GM12878 (cell line): ENCODE results near the gene NXN. TPM values are rescaled to one million over a fixed set of nuclear protein-coding genes. Genes with fewer than 3 reads are reported as not detected.

ENCODE experiments used
- ATAC-seq: fragments of 200-7000 bp; cut with Tn5 transposase; 3 replicates; pipeline ENCODE4 v1.9.1; 2020; ENCODE audit warnings: mild to moderate bottlenecking, moderate library complexity
- BruUV-seq: library from RNA; stranded (reverse); fragments of 400-500 nt; replicated peaks from 2 replicates; lab custom pipeline; 2021; lab: Mats Ljungman, UMichigan
- CTCF ChIA-PET: fragments of 300-600 bp; sonication (Branson Sonifier 250); formaldehyde crosslinking; extraction: SDS; loops from one replicate; lab custom pipeline; 2021; ENCODE audit warnings: inconsistent platforms; lab: Yijun Ruan, JAX
- POLR2A ChIA-PET: fragments of 350-600 bp; formaldehyde crosslinking; extraction: SDS; loops from one replicate; lab custom pipeline; 2021; ENCODE audit warnings: inconsistent platforms; lab: Charles Lee
- RAD21 ChIA-PET: fragments of 300-600 bp; sonication (Branson Sonifier 250); formaldehyde crosslinking; loops from one replicate; lab custom pipeline; 2023; ENCODE audit warnings: antibody characterized with exemption; ENCODE audit not compliant: unreplicated experiment; lab: Charles Lee
- SMC1A ChIA-PET: fragments of 300-600 bp; sonication (Branson Sonifier 250); formaldehyde crosslinking; loops from one replicate; lab custom pipeline; 2023; ENCODE audit not compliant: unreplicated experiment, uncharacterized antibody; lab: Charles Lee
- DNase-seq: peaks from one replicate; pipeline ENCODE4 v3.0.0-alpha.2; 2011; ENCODE audit warnings: low read depth, low spot score
- FAIRE-seq: peaks from 3 replicates; lab custom pipeline; 2011; peaks lifted over from hg19 to GRCh38; lab: Jason Lieb, UNC
- H2AFZ ChIP-seq: 2 replicates; pipeline ENCODE4 v1.6.0; 2011; ENCODE audit warnings: low read depth, low read length, control low read depth; ENCODE audit not compliant: control insufficient read depth
- H3K27ac ChIP-seq: 2 replicates; pipeline ENCODE4 v1.5.1; 2011; ENCODE audit warnings: control low read depth; ENCODE audit not compliant: control insufficient read depth, insufficient read depth
- H3K27me3 ChIP-seq, 2 experiments: replicated peaks in 1 of 2; 2 replicates each; pipeline versions ENCODE4 v1.6.0 to v1.6.1; 2011; ENCODE audit warnings: low read length in 1 of 2; ENCODE audit not compliant: control insufficient read depth in 2 of 2, insufficient read depth in 2 of 2
- H3K36me3 ChIP-seq, 2 experiments: 2 replicates each; pipeline ENCODE4 v1.5.1; 2011; ENCODE audit warnings: low read length in 1 of 2; ENCODE audit not compliant: control insufficient read depth in 2 of 2, insufficient read depth in 2 of 2
- H3K4me1 ChIP-seq: 2 replicates; pipeline ENCODE4 v1.6.1; 2011; ENCODE audit warnings: mild to moderate bottlenecking, low read length, moderate library complexity, mixed read lengths; ENCODE audit not compliant: control insufficient read depth, insufficient read depth
- H3K4me2 ChIP-seq: 2 replicates; pipeline ENCODE4 v1.6.0; 2011; ENCODE audit warnings: control low read depth; ENCODE audit not compliant: control insufficient read depth, insufficient read depth
- H3K4me3 ChIP-seq: fragments of 200-600 bp; sonication (generic); 2 replicates; pipeline ENCODE4 v1.5.1; 2016
- H3K79me2 ChIP-seq: 2 replicates; pipeline ENCODE4 v1.6.0; 2011; ENCODE audit warnings: low read length; ENCODE audit not compliant: control insufficient read depth, insufficient read depth
- H3K9ac ChIP-seq: 2 replicates; pipeline ENCODE4 v1.8.0; 2011; ENCODE audit warnings: low read length, control low read depth, mixed read lengths; ENCODE audit not compliant: control insufficient read depth, insufficient read depth
- H3K9me3 ChIP-seq: replicated peaks from 3 replicates; pipeline ENCODE4 v1.5.1; 2011; ENCODE audit warnings: mild to moderate bottlenecking, low read length; ENCODE audit not compliant: control insufficient read depth, insufficient read depth
- H4K20me1 ChIP-seq: 2 replicates; pipeline ENCODE4 v1.6.0; 2011; ENCODE audit not compliant: control insufficient read depth, insufficient read depth
- ATF7 ChIP-seq: fragments of 450-650 bp; IDR thresholded peaks from 2 replicates; pipeline ENCODE4 v1.6.1; 2016; ENCODE audit warnings: low read depth, mild to moderate bottlenecking
- E2F4 ChIP-seq: IDR thresholded peaks from 2 replicates; pipeline ENCODE4 v1.6.1; 2012; ENCODE audit warnings: low read depth, low read length, improper control_type of control experiment
- JUND ChIP-seq: IDR thresholded peaks from 2 replicates; pipeline ENCODE4 v1.6.1; 2012; ENCODE audit warnings: low read depth, mild to moderate bottlenecking, low read length, improper control_type of control experiment, moderate library complexity
- NFYB ChIP-seq: IDR thresholded peaks from 2 replicates; pipeline ENCODE4 v1.6.1; 2011; ENCODE audit warnings: low read depth, mild to moderate bottlenecking, low read length, improper control_type of control experiment, moderate library complexity; ENCODE audit not compliant: insufficient read depth
- NR2C1 ChIP-seq: fragments of 450-650 bp; IDR thresholded peaks from 2 replicates; pipeline ENCODE4 v1.6.1; 2017; ENCODE audit warnings: antibody characterized with exemption, mild to moderate bottlenecking, moderate library complexity
- RCOR1 ChIP-seq: conservative IDR thresholded peaks from 2 replicates; pipeline ENCODE4 v1.6.1; 2012; ENCODE audit warnings: low read depth, low read length, improper control_type of control experiment
- SMC3 ChIP-seq: IDR thresholded peaks from 2 replicates; pipeline ENCODE4 v1.6.1; 2011; ENCODE audit warnings: low read length, improper control_type of control experiment, borderline replicate concordance
- SPI1 ChIP-seq: IDR thresholded peaks from 2 replicates; pipeline ENCODE4 v1.6.1; 2011; ENCODE audit warnings: low read depth, mild to moderate bottlenecking, low read length, moderate library complexity, borderline replicate concordance; ENCODE audit not compliant: insufficient read depth
- SREBF1 ChIP-seq: IDR thresholded peaks from 2 replicates; pipeline ENCODE4 v1.6.1; 2012; ENCODE audit warnings: mild to moderate bottlenecking, low read length
- TCF3 ChIP-seq: IDR thresholded peaks from 2 replicates; pipeline ENCODE4 v1.6.1; 2012; ENCODE audit warnings: low read depth, mild to moderate bottlenecking, low read length, borderline replicate concordance; ENCODE audit not compliant: insufficient read depth
- YY1 ChIP-seq: IDR thresholded peaks from 2 replicates; pipeline ENCODE4 v1.6.1; 2011; ENCODE audit warnings: low read depth, mild to moderate bottlenecking, low read length
- ZNF274 ChIP-seq: IDR thresholded peaks from one replicate; pipeline ENCODE4 v1.8.0; 2011; ENCODE audit not compliant: insufficient read length, insufficient read depth
- WGBS: methylation state at CpG from one replicate; pipeline ENCODE4 v1.1.6; 2016; ENCODE audit warnings: low lambda C conversion rate; ENCODE audit not compliant: insufficient replicate concordance, insufficient coverage; ENCODE audit errors: missing lambda C conversion rate; 5-methylcytosine and 5-hydroxymethylcytosine counted together
- in situ Hi-C: fragments of 300-500 bp; cut with MboI; formaldehyde crosslinking; loops from 9 replicates; pipeline ENCODE4 v1.14.3; 2018; ENCODE audit warnings: mixed read lengths
- intact Hi-C: fragments of 100-400 bp; cut with micrococcal nuclease; formaldehyde crosslinking; loops from one replicate; pipeline ENCODE4 v1.14.2; 2022; ENCODE audit not compliant: unreplicated experiment
- polyA plus RNA-seq, 11 experiments: library from polyadenylated mRNA; depleted of rRNA in 4 of 11; unstranded in 6 of 11; stranded (reverse) in 5 of 11; fragments of >200 nt; fragmentation: Nextera tagmentation in 4 of 11; fragmentation: Illumina TruSeq in 1 of 11; extraction: Ambion mirVana in 4 of 11; extraction: Trizol in 1 of 11; gene quantifications; 1 replicate in 1 of 11; 2 replicates in 10 of 11; pipeline versions ENCODE4 v1.2.1 to v1.2.3, GENCODE V29; 2011 to 2016; ENCODE audit warnings: inconsistent platforms in 2 of 11, missing spikeins in 2 of 11, low read depth in 1 of 11
- total RNA-seq, 4 experiments: library from RNA; depleted of rRNA in 3 of 4; stranded (reverse); fragments of >200 nt in 3 of 4; fragmentation: Illumina TruSeq in 1 of 4; extraction: Trizol in 1 of 4; gene quantifications; 2 replicates each; pipeline versions ENCODE4 v1.2.1 to v1.2.3, GENCODE V29; 2013 to 2021

NXN gene
- total and polyA plus RNA-seq, 10 of the 15 experiments (the other 5 are each of a cell fraction or from before 2014, with no cell fraction given) = 0.04 to 1.2 (median 0.30) TPM

GRCh38 chr17:1025733-1026598 is 46.4 kb upstream of the NXN start:
- Histone ChIP-seq H3K4me1 (no peaks in the 10 kb centered on the region), H3K4me2 (no peak overlapping the region), H3K27ac (no peak overlapping the region), H3K36me3 (peaks cover 0 to 2% of the 10 kb centered on the region in 2 experiments; a peak in 2 of 4 replicates), H3K9me3 (no peaks in the 10 kb centered on the region), H3K4me3 (no peak overlapping the region), H2AFZ (no peak overlapping the region), H3K79me2 (no peaks in the 10 kb centered on the region), H4K20me1 (no peaks in the 10 kb centered on the region), H3K9ac (no peak overlapping the region), H3K27me3 (no peaks in the 10 kb centered on the region)
- FAIRE-seq = no peak
- ChIA-PET RAD21 (no interaction called here), SMC1A (no interaction called here), CTCF (no interaction called here), POLR2A (interaction anchor here (0.6 kb wide), 1 partner anchor 362 kb away, joined by 3 read pairs; no protein-coding TSS in a partner anchor)
- DNase-seq = no peak
- in situ Hi-C loops = no loop called here
- WGBS = 98% methylated on average over 30 of the region's 30 CpGs
- no peak for ATAC-seq
- intact Hi-C loops = no loop called here
- TF ChIP-seq ATF7 = no peak
- no peak for TF ChIP-seq NR2C1
- TF ChIP-seq SREBF1 = no peak
- no peak for TF ChIP-seq E2F4
- TF ChIP-seq ZNF274 = no peak
- no peak for TF ChIP-seq JUND
- TF ChIP-seq TCF3 = no peak
- no peak for TF ChIP-seq YY1
- TF ChIP-seq SPI1 = no peak
- TF ChIP-seq RCOR1 = no peak
- no peak for TF ChIP-seq NFYB
- no peak for TF ChIP-seq SMC3
- BruUV-seq = no TSS peak
